ENCODE measurements around the gene SERPINA1.

GRCh38 chr14:94330432-94330831, 58.0 kb downstream of the SERPINA1 start:
- TF ChIP-seq, protein P1, sequence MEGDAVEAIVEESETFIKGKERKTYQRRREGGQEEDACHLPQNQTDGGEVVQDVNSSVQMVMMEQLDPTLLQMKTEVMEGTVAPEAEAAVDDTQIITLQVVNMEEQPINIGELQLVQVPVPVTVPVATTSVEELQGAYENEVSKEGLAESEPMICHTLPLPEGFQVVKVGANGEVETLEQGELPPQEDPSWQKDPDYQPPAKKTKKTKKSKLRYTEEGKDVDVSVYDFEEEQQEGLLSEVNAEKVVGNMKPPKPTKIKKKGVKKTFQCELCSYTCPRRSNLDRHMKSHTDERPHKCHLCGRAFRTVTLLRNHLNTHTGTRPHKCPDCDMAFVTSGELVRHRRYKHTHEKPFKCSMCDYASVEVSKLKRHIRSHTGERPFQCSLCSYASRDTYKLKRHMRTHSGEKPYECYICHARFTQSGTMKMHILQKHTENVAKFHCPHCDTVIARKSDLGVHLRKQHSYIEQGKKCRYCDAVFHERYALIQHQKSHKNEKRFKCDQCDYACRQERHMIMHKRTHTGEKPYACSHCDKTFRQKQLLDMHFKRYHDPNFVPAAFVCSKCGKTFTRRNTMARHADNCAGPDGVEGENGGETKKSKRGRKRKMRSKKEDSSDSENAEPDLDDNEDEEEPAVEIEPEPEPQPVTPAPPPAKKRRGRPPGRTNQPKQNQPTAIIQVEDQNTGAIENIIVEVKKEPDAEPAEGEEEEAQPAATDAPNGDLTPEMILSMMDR (IDR thresholded peaks at IDR 0.05) = no peak
- no peak for TF ChIP-seq POLR2A (IDR thresholded peaks at IDR 0.05)
